ENCODE results near the gene PDLIM3.

DNA sequence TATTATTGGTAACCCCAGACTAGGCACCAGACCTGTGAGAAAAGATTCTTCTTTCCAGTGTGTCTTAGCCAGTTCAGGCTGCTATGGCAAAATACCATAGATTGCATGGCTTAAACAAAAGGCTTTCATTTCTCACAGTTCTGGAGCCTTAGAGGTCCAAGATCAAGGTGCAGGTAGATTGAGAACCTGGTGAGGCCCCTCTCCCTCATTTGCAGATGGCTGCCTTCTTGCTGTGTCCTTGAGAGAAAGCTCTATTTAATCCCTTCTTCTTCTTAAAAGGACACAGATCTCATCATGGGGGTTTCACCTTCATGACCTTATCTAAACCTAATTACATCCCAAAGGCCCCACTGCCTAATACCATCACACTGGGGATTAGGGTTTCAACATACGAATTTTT, 3.5 kb upstream of the PDLIM3 start:
- TF ChIP-seq, protein P1, sequence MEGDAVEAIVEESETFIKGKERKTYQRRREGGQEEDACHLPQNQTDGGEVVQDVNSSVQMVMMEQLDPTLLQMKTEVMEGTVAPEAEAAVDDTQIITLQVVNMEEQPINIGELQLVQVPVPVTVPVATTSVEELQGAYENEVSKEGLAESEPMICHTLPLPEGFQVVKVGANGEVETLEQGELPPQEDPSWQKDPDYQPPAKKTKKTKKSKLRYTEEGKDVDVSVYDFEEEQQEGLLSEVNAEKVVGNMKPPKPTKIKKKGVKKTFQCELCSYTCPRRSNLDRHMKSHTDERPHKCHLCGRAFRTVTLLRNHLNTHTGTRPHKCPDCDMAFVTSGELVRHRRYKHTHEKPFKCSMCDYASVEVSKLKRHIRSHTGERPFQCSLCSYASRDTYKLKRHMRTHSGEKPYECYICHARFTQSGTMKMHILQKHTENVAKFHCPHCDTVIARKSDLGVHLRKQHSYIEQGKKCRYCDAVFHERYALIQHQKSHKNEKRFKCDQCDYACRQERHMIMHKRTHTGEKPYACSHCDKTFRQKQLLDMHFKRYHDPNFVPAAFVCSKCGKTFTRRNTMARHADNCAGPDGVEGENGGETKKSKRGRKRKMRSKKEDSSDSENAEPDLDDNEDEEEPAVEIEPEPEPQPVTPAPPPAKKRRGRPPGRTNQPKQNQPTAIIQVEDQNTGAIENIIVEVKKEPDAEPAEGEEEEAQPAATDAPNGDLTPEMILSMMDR (conservative IDR thresholded peaks at IDR 0.05; ENCODE audit: low read depth, low read length): no peak
- TF ChIP-seq EZH2 (IDR thresholded peaks at IDR 0.05; ENCODE audit: low read length, unreplicated experiment): no peak

Measured in PC-3 (cell line).